Liver (tissue), 3 donors: Measurements from ENCODE around the gene ELAC2.

Experiments
- CTCF ChIP-seq: fragments of 150-350 bp; IDR thresholded peaks from 2 replicates; pipeline ENCODE4 v1.5.1; 2017; ENCODE audit warnings: improper control_type of control experiment, low read depth, low read length; ENCODE audit not compliant: missing input control
- EGR1 ChIP-seq, 2 donors: IDR thresholded peaks; 2 replicates each; pipeline ENCODE4 v1.6.1; 2016 to 2018; ENCODE audit warnings: antibody characterized with exemption in 2 of 2, low read depth in 2 of 2
- FOXA1 ChIP-seq: IDR thresholded peaks from 2 replicates; pipeline ENCODE4 v1.6.1; 2016; ENCODE audit warnings: antibody characterized with exemption
- GABPA ChIP-seq, 2 donors: IDR thresholded peaks in 1 of 2; conservative IDR thresholded peaks in 1 of 2; 2 replicates each; pipeline ENCODE4 v1.6.1; 2016; ENCODE audit warnings: antibody characterized with exemption in 2 of 2, mild to moderate bottlenecking in 1 of 2, moderate library complexity in 1 of 2
- HNF4A ChIP-seq, 2 donors: conservative IDR thresholded peaks; 2 replicates each; pipeline ENCODE4 v1.6.1; 2016; ENCODE audit warnings: antibody characterized with exemption in 2 of 2, mild to moderate bottlenecking in 2 of 2
- JUND ChIP-seq, 2 donors: IDR thresholded peaks; 2 replicates each; pipeline ENCODE4 v1.6.1; 2016; ENCODE audit warnings: antibody characterized with exemption in 2 of 2
- MAX ChIP-seq: IDR thresholded peaks from 2 replicates; pipeline ENCODE4 v1.6.1; 2016; ENCODE audit warnings: antibody characterized with exemption
- RAD21 ChIP-seq, 2 donors: IDR thresholded peaks; 2 replicates each; pipeline ENCODE4 v1.6.1; 2016; ENCODE audit warnings: antibody characterized with exemption in 2 of 2, mild to moderate bottlenecking in 2 of 2
- REST ChIP-seq: IDR thresholded peaks from 2 replicates; pipeline ENCODE4 v1.6.1; 2016; ENCODE audit warnings: antibody characterized with exemption, mild to moderate bottlenecking
- RXRA ChIP-seq, 2 donors: IDR thresholded peaks; 2 replicates each; pipeline ENCODE4 v1.6.1; 2017 to 2018; ENCODE audit warnings: antibody characterized with exemption in 2 of 2, mild to moderate bottlenecking in 1 of 2
- TAF1 ChIP-seq: conservative IDR thresholded peaks from 2 replicates; pipeline ENCODE4 v1.6.1; 2016; ENCODE audit warnings: antibody characterized with exemption, mild to moderate bottlenecking
- YY1 ChIP-seq: IDR thresholded peaks from 2 replicates; pipeline ENCODE4 v1.6.1; 2016; ENCODE audit warnings: antibody characterized with exemption, mild to moderate bottlenecking
- donor health status: healthy.
- donor health status: healthy.

- TF ChIP-seq CTCF (no peak), RAD21 (IDR thresholded peaks at IDR 0.05) (no peak), GABPA (IDR thresholded peaks at IDR 0.05 in 1 of 2, conservative IDR thresholded peaks at IDR 0.05 in 1 of 2) (no peak), JUND (IDR thresholded peaks at IDR 0.05) (no peak), TAF1 (no peak), FOXA1 (no peak), EGR1 (IDR thresholded peaks at IDR 0.05; ENCODE audit: low read depth in 2 of 2) (no peak), REST (no peak), HNF4A (conservative IDR thresholded peaks at IDR 0.05) (no peak), RXRA (IDR thresholded peaks at IDR 0.05) (no peak), YY1 (no peak), MAX (no peak)
Measured at GRCh38 chr17:12955521-12955920, 62.3 kb downstream of the ELAC2 start.
